ENCODE results near the gene CLEC11A. TPM values are rescaled to one million over a fixed set of nuclear protein-coding genes. Genes with fewer than 3 reads are reported as not detected.
A peak's percentile ranks its signal among the peaks of the same experiment; 100 is the strongest.

CLEC11A gene
- total and polyA plus RNA-seq, 9 of the 15 experiments (the other 6 are each of a cell fraction or from before 2014, with no cell fraction given) = 0.39 to 43.9 (median 3.4) TPM

- TF ChIP-seq CEBPG (CRISPR knock-in tag; IDR thresholded peaks at IDR 0.05) (no peak), CEBPG (tag; conservative IDR thresholded peaks at IDR 0.05 in 1 of 2, IDR thresholded peaks at IDR 0.05 in 1 of 2) (no peak), PHF8 (IDR thresholded peaks at IDR 0.05; ENCODE audit: borderline replicate concordance, low read length) (no peak), CXXC5 (CRISPR knock-in tag; IDR thresholded peaks at IDR 0.05) (peak; percentile 39), MLLT1 (IDR thresholded peaks at IDR 0.05) (peak in 1 of 2 experiments; percentile 65; a peak in 2 of 4 replicates), ZNF639 (CRISPR knock-in tag; conservative IDR thresholded peaks at IDR 0.05 in 1 of 2, IDR thresholded peaks at IDR 0.05 in 1 of 2) (peak in 1 of 2 experiments; percentile 53; a peak in 2 of 4 replicates), ZNF445 (CRISPR knock-in tag; IDR thresholded peaks at IDR 0.05; ENCODE audit: low read depth) (no peak), NEUROD1 (IDR thresholded peaks at IDR 0.05; ENCODE audit: borderline replicate concordance, low read depth, low read length, partially characterized antibody) (peak; percentile 44), STAT5A (IDR thresholded peaks at IDR 0.05; ENCODE audit: borderline replicate concordance, low read length) (peak; percentile 36; the same call in 1 of the 2 replicates), ZNF584 (CRISPR knock-in tag; IDR thresholded peaks at IDR 0.05; ENCODE audit: low read depth) (0 out of 2 replicates have a peak, but pooled peaks have one; percentile 62), HDAC3 (IDR thresholded peaks at IDR 0.05; ENCODE audit: borderline replicate concordance, partially characterized antibody) (peak; percentile 44), CBFA2T2 (conservative IDR thresholded peaks at IDR 0.05) (peak; percentile 77), MTA3 (IDR thresholded peaks at IDR 0.05; ENCODE audit: borderline replicate concordance) (no peak), GATAD2B (IDR thresholded peaks at IDR 0.05; ENCODE audit: borderline replicate concordance) (peak; percentile 80), ETV6 (IDR thresholded peaks at IDR 0.05; ENCODE audit: borderline replicate concordance in 1 of 2, low read depth in 2 of 2, low read length in 1 of 2) (0 out of 4 replicates have a peak, but pooled peaks of 1 of the 2 experiments have one; percentile 27), ETV6 (CRISPR knock-in tag; IDR thresholded peaks at IDR 0.05; ENCODE audit: borderline replicate concordance) (no peak), ARID2 (IDR thresholded peaks at IDR 0.05) (no peak)
- TF ChIP-seq, protein P1, sequence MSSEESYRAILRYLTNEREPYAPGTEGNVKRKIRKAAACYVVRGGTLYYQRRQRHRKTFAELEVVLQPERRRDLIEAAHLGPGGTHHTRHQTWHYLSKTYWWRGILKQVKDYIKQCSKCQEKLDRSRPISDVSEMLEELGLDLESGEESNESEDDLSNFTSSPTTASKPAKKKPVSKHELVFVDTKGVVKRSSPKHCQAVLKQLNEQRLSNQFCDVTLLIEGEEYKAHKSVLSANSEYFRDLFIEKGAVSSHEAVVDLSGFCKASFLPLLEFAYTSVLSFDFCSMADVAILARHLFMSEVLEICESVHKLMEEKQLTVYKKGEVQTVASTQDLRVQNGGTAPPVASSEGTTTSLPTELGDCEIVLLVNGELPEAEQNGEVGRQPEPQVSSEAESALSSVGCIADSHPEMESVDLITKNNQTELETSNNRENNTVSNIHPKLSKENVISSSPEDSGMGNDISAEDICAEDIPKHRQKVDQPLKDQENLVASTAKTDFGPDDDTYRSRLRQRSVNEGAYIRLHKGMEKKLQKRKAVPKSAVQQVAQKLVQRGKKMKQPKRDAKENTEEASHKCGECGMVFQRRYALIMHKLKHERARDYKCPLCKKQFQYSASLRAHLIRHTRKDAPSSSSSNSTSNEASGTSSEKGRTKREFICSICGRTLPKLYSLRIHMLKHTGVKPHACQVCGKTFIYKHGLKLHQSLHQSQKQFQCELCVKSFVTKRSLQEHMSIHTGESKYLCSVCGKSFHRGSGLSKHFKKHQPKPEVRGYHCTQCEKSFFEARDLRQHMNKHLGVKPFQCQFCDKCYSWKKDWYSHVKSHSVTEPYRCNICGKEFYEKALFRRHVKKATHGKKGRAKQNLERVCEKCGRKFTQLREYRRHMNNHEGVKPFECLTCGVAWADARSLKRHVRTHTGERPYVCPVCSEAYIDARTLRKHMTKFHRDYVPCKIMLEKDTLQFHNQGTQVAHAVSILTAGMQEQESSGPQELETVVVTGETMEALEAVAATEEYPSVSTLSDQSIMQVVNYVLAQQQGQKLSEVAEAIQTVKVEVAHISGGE (CRISPR knock-in tag; IDR thresholded peaks at IDR 0.05) = no peak
Observed at GRCh38 chr19:50741179-50741933, 18.2 kb downstream of the CLEC11A start (continued).
